Tibial nerve (tissue), 4 donors: ENCODE data around the gene ATP2B3. TPM values are rescaled to one million over a fixed set of nuclear protein-coding genes. Genes with fewer than 3 reads are reported as not detected.

Source experiments
- DNase-seq, 2 donors: peaks; one replicate each; pipeline ENCODE4 v3.0.0-alpha.2; 2019; ENCODE audit warnings: low spot score in 2 of 2
- H3K27ac ChIP-seq, 4 donors: fragments of 200-600 bp; sonication (generic) in 3 of 4; one replicate each; pipeline ENCODE4 v1.5.1; 2017 to 2019; ENCODE audit warnings: mild to moderate bottlenecking in 1 of 4
- H3K27me3 ChIP-seq, 2 donors: fragments of 200-600 bp; sonication (generic) in 1 of 2; one replicate each; pipeline versions ENCODE4 v1.5.1 to v1.6.0; 2017 to 2019
- H3K36me3 ChIP-seq, 3 donors: fragments of 200-600 bp; sonication (generic); one replicate each; pipeline ENCODE4 v1.5.1; 2018 to 2019
- H3K4me1 ChIP-seq, 4 donors: fragments of 200-600 bp; sonication (generic) in 3 of 4; one replicate each; pipeline ENCODE4 v1.5.1; 2017 to 2019
- H3K4me3 ChIP-seq, 4 donors: fragments of 200-600 bp; sonication (generic) in 3 of 4; one replicate each; pipeline ENCODE4 v1.5.1; 2017 to 2019; ENCODE audit warnings: mild to moderate bottlenecking in 1 of 4, moderate library complexity in 1 of 4
- H3K9me3 ChIP-seq, 4 donors: fragments of 200-600 bp; sonication (generic) in 3 of 4; one replicate each; pipeline ENCODE4 v1.5.1; 2017 to 2019
- EP300 ChIP-seq, 2 donors: sonication (generic); formaldehyde crosslinking; IDR thresholded peaks; one replicate each; pipeline ENCODE4 v1.6.1; 2017; ENCODE audit warnings: antibody characterized with exemption in 2 of 2, mild to moderate bottlenecking in 1 of 2
- POLR2A ChIP-seq, 2 donors: fragments of 450-650 bp; IDR thresholded peaks; one replicate each; pipeline ENCODE4 v1.6.1; 2017; ENCODE audit warnings: antibody characterized with exemption in 2 of 2, mild to moderate bottlenecking in 2 of 2, moderate library complexity in 2 of 2
- WGBS, 2 donors: methylation state at CpG; one replicate each; pipeline ENCODE4 v1.1.5; 2018; 5-methylcytosine and 5-hydroxymethylcytosine counted together
- total RNA-seq, 4 donors: library from RNA; depleted of rRNA; stranded (reverse); fragments of >200 nt; gene quantifications; one replicate each; pipeline ENCODE4 v1.1.0, GENCODE V29; 2016
- TF ChIP-seq, protein P1 (sequence below), 5 experiments: fragments of 200-600 bp in 3 of 5; fragments of 450-650 bp in 2 of 5; sonication (generic) in 3 of 5; IDR thresholded peaks; one replicate each; pipeline ENCODE4 v1.5.1; 2016 to 2019; ENCODE audit warnings: antibody characterized with exemption in 5 of 5, mild to moderate bottlenecking in 3 of 5, moderate library complexity in 2 of 5

Gene ATP2B3
- total RNA-seq, 4 donors from 2014 or later: not detected

DNA sequence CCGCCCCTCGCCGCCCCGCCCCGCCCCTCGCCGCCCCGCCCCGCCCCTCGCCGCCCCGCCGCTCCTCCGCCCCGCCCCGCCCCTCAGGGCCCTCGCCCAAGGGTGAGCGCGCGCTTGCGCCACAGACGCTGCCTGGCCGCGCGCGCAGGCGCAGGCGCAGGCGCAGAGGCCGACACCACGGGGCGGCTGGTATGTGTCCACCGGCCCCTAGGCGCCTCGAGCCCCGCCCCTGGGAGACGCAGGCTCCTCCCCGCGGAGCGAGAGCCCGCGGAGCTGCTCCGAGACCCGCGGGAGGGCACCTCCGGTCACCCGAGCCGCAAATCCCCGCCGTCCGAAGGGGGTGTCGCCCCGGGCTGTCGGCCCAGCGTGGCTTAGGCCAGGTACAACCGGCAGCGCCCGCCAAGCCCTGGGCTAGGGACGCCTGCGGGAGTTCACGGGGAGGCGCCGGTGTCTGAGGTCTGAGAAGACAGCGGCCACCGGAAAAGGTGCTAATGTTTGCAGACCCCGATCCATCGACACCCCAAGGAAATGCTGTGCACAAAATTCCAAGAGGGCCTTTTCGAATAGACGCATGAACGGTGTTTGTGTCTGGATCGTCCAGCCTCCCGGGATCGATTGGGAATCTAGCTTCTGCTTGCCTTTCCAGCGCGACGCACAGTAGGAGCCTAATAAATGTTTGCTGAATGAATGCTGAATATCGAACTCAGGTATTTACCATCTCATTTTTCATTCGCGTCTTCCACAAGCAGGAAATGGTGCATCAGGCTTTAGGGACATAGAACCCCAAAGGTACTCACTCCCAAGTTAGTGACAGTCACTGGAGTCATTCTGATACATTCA, 82.0 kb downstream of the ATP2B3 start:
- TF ChIP-seq POLR2A (IDR thresholded peaks at IDR 0.05) (peak in 1 of 2 donors; percentile 18), EP300 (IDR thresholded peaks at IDR 0.05) (peak in 1 of 2 donors; percentile 9)
- TF ChIP-seq, protein P1, sequence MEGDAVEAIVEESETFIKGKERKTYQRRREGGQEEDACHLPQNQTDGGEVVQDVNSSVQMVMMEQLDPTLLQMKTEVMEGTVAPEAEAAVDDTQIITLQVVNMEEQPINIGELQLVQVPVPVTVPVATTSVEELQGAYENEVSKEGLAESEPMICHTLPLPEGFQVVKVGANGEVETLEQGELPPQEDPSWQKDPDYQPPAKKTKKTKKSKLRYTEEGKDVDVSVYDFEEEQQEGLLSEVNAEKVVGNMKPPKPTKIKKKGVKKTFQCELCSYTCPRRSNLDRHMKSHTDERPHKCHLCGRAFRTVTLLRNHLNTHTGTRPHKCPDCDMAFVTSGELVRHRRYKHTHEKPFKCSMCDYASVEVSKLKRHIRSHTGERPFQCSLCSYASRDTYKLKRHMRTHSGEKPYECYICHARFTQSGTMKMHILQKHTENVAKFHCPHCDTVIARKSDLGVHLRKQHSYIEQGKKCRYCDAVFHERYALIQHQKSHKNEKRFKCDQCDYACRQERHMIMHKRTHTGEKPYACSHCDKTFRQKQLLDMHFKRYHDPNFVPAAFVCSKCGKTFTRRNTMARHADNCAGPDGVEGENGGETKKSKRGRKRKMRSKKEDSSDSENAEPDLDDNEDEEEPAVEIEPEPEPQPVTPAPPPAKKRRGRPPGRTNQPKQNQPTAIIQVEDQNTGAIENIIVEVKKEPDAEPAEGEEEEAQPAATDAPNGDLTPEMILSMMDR (IDR thresholded peaks at IDR 0.05): peak in 1 of 5 experiments; percentile 39
- H3K4me3 ChIP-seq: peak overlapping the region; percentile 40 to 83 (median 49)
- peak overlapping the region in 3 of 4 donors; percentile 37 to 78 (median 70) for H3K27ac ChIP-seq
- DNase-seq: peak; percentile 53 to 63
- WGBS, 2 donors: 2 to 28% methylated on average over 11 to 36 of the region's 79 CpGs
- no peaks in the 10 kb centered on the region for H3K9me3 ChIP-seq
- H3K4me1 ChIP-seq: peaks cover 0 to 22% (median 2%) of the 10 kb centered on the region in 4 donors
- peaks cover 0 to under 1% of the 10 kb centered on the region in 2 donors for H3K27me3 ChIP-seq
- peaks cover 0 to 12% (median 0%) of the 10 kb centered on the region in 3 donors for H3K36me3 ChIP-seq

DNA sequence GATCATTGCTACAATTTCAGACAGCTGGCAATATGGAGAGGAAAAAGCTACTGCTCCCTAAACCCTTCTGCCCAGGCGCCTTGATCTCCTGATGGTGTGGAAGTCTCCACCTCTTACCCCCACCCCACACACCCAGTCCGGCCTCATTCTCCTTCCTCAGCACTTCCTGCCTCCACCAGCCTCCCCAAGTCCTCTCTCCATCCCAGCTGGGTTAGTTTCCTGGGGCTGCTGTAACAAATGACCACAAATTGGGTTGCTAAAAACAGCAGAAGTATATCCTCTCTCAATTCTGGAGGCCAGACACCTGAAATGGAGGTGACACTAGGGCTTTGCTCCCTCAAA, 82.6 kb downstream of the ATP2B3 start:
- WGBS, 2 donors: 0 to 33% methylated on average over 2 of the region's 2 CpGs
- Histone ChIP-seq H3K9me3 (no peaks in the 10 kb centered on the region), H3K36me3 (peaks cover 0 to 6% (median 0%) of the 10 kb centered on the region in 3 donors), H3K4me1 (peaks cover 0 to 22% (median 2%) of the 10 kb centered on the region in 4 donors), H3K27me3 (no peaks in the 10 kb centered on the region), H3K27ac (no peak overlapping the region), H3K4me3 (peak overlapping the region; percentile 40 to 83 (median 49))
- DNase-seq: no peak
- TF ChIP-seq POLR2A (IDR thresholded peaks at IDR 0.05): no peak
- TF ChIP-seq, protein P1 (IDR thresholded peaks at IDR 0.05): no peak
- TF ChIP-seq EP300 (IDR thresholded peaks at IDR 0.05): no peak

DNA sequence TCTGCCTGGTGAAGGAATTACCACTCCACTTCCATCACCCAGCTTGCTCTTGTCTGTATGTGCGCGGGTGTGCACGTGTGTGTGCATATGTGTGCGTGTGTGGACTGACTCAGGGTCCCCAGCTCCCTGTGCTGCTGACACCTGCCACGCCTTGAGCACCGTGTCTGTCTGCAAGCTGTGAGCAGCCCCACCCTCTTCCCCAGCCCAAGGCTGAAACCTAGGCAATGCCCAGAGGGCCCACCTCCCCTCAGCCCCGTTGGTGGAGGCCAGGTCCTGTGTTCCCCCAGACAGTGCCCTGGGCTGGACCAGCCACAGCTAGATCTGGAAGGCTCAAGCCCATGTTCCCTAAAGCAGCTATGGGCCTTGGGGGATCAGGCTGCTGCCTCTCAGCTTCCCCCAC, 83.5 kb downstream of the ATP2B3 start:
- Histone ChIP-seq H3K27me3 (no peaks in the 10 kb centered on the region), H3K36me3 (no peaks in the 10 kb centered on the region), H3K9me3 (no peaks in the 10 kb centered on the region), H3K4me3 (no peak overlapping the region), H3K4me1 (peaks cover 0 to 22% (median 2%) of the 10 kb centered on the region in 4 donors), H3K27ac (no peak overlapping the region)
- WGBS, 2 donors: 83 to 93% methylated on average over 3 to 7 of the region's 7 CpGs
- TF ChIP-seq, protein P1 (IDR thresholded peaks at IDR 0.05): no peak
- TF ChIP-seq POLR2A (IDR thresholded peaks at IDR 0.05): no peak
- no peak for TF ChIP-seq EP300 (IDR thresholded peaks at IDR 0.05)
- DNase-seq: no peak

DNA sequence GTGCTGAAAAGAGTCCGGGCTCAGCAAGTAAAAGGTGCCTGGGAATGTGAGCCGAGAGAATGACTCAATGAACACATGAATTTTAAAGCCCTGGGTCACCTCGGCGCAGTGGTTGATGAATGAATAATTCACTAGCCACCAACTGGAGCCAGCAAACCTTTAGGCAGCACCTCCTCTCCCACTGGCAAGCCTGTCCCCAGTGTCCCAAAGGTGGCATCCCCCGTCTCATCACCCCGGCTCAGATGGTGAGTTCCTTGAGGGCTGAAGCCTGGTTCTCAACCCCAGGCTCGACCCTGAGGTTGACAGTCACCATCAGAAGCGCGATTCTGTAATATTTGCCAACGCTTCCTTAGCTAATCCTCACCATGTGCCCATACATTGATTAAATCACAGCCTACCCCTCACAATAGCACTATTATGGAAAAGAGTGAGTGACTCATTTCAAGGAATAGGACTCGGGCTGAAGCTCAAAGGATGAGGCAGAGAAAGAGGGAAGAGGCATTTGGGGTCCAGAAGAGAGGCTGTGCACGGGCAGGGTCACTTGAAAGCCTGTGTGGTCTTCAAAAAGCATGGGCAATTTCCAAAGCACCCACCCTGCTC, 84.2 kb downstream of the ATP2B3 start:
- Histone ChIP-seq H3K27me3 (no peaks in the 10 kb centered on the region), H3K27ac (no peak overlapping the region), H3K4me1 (peaks cover 0 to 22% (median 2%) of the 10 kb centered on the region in 4 donors), H3K4me3 (no peak overlapping the region), H3K9me3 (no peaks in the 10 kb centered on the region), H3K36me3 (no peaks in the 10 kb centered on the region)
- WGBS, 2 donors: 55 to 74% methylated on average over 7 to 12 of the region's 12 CpGs
- no peak for TF ChIP-seq EP300 (IDR thresholded peaks at IDR 0.05)
- no peak for DNase-seq

DNA sequence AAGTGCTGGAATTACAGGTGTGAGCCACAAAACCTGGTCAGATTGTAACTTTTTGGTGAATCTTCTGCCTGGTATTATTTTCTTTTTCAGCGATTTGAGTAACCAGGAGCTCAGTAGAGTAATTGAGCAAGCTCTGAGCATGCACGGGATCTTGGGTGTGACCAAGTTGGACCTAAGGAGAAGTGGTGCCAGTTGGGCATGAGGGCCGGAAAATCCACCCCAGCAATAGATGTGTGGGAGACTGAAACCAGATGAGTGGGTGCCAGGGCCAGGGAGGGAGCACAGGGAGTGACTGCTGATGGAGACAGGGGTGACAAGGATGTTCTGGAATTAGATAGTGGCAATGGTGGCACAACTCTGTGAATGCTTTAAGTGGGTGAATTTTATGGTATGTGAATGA, 85.2 kb downstream of the ATP2B3 start:
- no peaks in the 10 kb centered on the region for H3K36me3 ChIP-seq
- H3K4me3 ChIP-seq: no peak overlapping the region
- no peaks in the 10 kb centered on the region for H3K27me3 ChIP-seq
- H3K9me3 ChIP-seq: no peaks in the 10 kb centered on the region
- no peak for DNase-seq
- peaks cover 0 to 21% (median 2%) of the 10 kb centered on the region in 4 donors for H3K4me1 ChIP-seq
- no peak overlapping the region for H3K27ac ChIP-seq
- no peak for TF ChIP-seq POLR2A (IDR thresholded peaks at IDR 0.05)
- no peak for TF ChIP-seq EP300 (IDR thresholded peaks at IDR 0.05)
- TF ChIP-seq, protein P1 (IDR thresholded peaks at IDR 0.05): no peak
- WGBS, 2 donors: 90 to 93% methylated on average over 3 of the region's 3 CpGs
